ENCODE data around the gene CNTFR.
A peak's percentile ranks its signal among the peaks of the same experiment; 100 is the strongest.
"Not testable (repeated sequence)": the region's sequence is repeated elsewhere in the genome, so short reads cannot be mapped to it uniquely, and the experiment has no call there.

Gene CNTFR

DNA sequence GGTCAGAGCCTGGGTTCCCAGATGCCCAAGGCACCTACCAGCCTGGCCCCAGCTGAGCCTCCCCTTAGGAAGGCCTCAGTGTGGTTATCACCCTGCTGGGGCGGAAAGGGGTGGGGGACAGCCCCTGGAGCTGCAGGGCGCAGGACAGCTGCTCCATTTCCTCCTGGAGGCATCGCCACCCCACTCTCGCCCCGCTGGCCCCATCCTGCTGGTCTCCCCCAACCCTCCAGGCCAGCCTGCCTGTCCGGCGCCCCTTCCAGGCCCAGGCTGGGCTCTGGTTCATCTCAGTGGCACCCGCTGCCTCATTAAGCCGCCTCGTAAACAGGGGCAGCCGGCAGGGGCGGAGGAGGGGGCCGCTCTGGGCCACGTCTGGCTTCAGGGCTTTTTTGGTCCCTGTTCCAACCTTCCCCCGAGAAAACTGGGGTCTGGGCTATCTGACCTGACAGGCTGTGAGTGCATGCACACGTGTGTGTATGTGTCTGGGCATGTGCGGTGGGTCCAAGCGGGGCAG lies 36.0 kb downstream of the CNTFR start:
- DNase-seq (ENCODE audit: low read depth) = no peak

DNA sequence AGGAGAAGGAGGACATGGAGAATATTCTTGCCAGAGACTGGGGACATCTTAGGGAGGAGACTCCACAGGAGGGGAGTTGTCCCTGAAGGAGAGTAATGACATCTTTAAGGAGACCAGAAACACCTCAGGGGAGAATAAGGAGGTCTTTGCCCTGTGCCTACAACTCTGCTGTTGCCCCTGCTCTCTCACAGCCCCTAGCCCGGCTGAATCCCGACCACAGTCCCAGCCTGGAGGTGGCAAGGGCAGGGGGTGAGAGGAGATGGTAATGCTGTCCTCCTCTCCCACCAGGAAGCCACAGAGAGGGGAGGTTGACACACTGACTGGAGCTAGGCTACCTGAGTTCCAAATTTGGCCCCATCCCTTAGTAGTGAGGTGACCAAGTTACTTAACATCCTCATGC lies 36.5 kb downstream of the CNTFR start:
- DNase-seq (ENCODE audit: low read depth) = no peak

DNA sequence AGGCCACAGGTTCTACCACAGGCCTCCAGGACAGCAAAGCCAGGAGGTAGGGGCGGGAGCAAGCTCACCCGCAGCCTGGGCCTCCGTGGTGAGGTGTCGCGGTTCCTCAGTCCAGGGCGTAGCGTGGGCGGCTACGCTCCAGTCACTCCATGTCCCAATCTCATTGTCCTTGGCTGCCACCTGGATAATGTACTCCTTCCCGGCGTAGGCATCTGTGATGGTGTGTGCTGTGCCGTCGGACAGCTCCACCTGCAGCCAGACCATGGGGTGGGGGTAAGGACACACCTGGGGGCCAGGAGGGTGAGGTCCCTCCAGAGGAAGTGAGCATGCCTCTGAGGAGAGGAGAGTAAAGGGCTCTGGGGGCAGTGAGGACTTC lies 36.9 kb downstream of the CNTFR start:
- no peak for DNase-seq (ENCODE audit: low read depth)

DNA sequence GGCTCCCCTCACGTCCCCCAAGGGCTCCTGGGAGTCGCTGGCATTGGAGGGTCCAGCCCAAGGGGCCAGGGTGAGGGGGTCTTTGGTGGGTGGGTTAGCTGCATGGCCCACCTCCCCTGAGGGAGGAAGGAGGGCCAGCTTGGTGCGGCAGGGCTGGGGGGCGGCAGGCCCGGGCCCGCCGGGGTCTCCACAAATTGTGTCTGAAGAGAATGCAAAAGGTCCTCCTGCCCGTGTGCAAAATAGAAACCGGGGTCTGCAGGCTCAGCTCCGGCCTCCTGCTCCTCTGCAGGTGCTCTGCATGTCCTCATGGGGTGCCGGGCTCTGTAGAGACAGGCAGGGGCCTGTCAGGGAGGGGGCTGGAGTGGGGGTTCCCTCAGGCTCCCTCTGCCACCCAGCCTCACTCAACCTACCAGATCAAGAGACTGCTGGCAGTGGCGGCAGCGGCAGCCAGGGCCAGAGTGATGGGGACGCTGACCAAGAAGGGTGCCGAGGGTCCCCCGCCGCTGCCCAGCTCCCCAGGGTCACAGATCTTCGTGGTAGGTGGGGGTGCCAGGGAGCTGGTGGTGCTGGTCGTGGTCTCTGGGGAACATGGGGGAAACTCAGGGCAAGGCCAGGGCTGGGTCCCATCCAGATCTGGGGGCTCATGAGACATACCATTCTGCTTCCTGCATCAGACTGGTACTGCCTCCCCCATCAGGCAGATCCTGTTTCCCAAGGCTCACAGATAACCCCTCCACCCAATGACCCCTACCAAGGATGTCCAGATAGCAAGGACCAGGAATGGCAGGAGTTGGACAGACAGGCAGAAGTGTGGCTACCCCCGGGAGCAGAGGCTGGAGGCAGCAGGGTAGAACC lies 37.5 kb downstream of the CNTFR start:
- no peak for DNase-seq (ENCODE audit: low read depth)

DNA sequence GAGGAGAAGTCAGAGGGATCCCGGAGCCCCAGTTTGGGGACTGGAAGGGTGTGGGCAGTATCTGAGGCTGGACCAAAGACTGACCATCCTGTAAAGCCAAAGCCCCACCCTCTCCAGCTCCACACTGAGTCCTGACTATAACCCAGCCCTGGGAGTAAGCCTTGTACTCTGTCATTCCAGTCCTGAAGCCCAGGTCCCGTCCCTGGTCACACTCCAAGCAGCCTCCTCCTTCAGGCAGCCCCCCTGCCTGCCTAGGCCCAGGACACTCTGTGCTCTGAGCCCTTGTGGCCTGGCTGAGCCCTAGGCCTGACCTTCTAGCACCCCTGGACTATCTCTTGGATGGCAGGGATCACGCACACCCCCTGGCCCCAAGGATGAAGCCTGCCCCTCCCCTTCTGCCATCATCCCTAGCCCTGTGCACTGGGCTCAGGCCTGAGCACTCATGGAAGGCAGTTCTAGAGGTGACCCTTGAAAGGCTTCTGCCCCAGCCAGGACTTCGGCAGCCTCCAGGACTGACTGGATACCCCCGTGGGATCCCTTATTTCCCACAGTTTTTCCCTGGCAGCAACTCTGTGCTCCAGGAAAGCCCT lies 38.7 kb downstream of the CNTFR start:
- DNase-seq (ENCODE audit: low read depth) = no peak

DNA sequence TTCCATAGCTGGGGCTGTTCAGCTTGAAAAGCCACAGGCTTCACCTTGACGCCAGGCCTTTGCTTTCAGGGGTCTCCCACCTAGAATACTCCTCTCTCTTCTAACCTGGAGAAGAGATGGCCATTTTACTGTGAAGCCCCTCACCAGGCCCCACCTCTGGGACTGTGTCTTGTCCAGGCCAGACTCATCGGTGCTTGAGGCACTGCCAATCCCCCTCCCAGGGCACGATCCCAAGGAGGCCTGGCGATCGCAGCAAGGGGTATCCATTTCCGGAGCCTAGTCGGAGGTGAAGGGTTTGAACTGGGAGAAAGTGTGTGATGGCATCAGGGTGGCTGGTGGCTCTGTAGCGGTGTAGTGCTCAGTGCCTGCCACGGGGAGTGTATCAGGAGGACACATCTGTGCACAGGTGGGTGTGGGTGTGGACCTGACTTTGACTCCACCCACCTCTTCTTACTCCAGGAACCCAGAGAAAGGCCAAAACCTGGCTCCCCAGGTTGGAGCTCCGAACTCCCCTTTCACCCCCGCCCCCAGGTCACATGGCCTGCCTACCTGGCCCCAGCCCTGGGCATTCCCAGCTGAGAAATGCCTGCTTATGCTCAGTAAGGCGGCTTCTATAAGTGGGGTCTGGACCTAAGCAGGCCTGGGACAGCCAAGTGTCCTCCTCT lies 39.4 kb downstream of the CNTFR start:
- DNase-seq (ENCODE audit: low read depth) = no peak

DNA sequence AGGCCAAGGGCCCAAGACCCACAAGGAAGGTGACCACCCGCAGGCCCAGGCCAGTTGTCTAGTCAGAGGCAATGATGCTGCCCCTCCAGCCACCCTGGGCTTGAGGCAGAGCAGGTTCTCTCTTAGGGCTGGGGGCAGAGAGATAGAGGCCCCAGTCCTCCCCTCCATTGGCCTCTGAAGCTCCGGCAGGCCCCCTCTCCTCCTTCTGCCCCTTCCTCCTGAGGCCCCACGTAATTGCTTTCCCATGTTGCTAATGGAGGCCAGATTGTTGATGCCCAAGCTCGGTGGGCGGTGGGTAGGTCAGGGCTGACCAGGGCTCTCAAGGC lies 40.2 kb downstream of the CNTFR start:
- DNase-seq (ENCODE audit: low read depth) = no peak

DNA sequence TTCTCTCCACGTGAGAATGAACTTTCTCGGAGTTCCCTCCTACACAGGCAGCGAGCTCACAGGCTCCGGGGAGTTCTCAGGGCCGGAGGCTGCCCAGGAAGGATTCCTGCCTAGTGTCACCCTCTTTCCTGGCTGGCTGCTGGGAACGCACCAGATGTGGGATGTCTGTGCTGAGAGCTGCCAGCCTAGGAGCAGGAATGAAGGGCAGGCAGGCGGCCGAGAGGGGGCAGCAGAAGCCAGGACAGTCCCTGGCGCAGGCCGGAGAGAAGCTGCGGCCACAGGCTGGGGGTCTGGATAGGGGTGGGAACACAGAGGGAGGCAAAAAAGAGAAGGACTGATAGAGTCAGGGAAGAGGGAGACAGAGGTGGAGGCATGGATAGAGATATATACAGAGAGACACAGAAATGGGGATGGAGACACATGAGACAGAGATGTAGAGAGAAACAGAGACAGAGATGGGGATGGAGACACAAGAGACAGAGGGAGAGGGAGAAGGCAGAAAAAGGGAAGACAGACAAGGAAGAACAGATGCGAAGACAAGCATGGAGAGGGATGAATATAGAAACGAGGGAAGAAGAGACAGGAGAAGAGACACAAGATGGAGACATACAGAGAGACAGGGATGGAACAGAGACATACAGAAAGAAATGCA lies 41.4 kb downstream of the CNTFR start:
- no peak for DNase-seq (ENCODE audit: low read depth)

DNA sequence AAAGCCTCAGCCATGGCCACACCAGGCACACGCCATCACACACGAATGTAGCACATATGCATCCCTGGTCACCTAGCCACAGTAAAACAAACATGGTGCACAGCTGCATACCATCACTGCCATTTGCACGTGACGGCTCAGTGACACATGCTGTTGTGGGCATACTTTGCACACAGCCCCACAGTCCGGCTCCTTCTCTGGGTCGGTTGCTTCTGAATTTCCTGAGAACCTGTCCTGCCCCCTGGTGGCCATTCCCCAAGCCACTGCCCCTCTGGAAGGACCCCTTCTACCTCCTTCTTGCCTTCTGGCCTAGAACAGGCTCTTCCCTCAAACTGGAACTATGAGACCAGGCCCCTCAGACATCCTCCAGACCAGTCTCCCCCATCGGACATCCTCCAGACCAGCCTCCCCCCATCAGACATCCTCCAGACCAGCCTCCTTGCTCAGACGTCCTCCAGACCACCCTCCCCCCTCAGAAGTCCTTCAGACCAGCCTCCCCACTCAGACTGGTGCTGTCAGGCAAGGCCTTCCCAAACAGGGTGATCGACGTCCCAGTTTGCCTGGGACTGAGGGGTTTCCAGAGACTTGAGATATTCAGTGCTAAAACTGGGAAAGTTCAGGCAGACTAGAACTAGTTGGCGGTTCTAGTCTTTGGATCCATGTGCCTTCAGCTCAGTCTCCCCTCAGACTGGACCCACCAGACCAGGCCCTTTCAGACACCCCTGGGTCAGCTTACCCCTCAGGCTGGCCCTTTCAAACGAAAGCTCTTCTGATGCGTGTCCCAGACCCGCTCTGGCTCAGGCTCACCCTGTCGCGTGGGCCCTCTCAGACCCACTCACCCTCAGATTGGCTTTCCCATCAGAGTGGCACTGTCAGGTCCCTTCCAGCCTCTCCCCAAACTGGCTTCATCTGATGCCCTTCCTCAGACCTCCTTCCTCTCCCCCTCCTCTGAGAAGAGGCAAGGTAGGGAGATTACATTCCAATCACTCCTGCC lies 42.4 kb downstream of the CNTFR start:
- DNase-seq (ENCODE audit: low read depth) = no peak

DNA sequence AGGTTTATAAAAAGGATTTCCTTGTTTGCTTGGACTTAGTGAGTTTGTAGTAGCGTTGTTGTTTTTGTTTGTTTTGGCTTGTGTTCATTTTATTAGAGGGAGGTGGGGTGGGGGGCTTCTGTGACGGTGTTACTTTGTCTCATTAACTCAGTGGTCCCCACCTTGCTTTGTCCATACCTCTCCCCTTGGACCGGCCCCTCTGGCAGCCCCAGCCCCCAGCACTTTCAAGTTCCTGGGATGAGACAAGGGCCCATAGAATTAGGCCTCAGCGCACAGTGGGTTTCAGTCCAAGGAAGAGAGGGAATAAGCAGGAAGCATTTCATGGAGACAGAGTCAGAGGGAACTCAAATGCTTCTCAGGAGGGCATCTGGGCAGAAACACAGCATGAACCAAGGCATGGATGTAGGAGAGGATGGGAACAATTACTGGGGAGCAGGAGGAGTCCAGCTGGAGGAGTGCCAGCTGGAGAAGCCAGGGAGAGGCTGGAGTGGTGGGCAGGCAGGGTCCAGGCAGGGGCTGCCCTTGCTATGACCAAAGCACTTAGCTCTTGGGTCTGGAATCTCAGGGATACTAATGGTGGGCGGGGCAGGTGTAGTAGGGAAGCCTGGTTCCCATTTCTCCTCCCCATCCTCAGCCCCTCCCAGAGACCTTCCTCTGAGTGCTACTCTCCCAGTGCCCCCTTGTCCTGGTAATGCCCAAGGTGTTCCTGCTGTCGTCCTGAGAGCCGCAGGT lies 43.3 kb downstream of the CNTFR start:
- no peak for DNase-seq (ENCODE audit: low read depth)

DNA sequence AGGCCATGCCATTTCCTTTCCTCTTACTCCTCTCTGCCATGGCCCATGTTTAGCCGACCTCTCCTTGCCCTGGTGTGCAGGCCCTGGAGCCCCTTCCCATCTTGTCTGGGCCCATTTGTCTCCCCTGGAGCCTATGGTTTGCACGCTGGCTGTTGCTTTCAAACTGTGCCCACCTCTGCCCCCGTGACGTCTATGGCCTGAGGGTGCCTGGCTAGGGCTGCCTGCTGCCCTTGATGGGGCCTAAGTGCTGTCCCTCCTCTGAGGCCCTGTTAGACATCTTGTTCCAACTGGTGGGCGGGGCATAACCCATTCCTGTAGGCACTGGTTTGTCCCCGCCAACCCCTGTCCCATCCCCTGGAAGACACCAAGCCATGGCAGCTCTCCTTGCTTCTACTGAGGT lies 44.0 kb downstream of the CNTFR start:
- no peak for DNase-seq (ENCODE audit: low read depth)

DNA sequence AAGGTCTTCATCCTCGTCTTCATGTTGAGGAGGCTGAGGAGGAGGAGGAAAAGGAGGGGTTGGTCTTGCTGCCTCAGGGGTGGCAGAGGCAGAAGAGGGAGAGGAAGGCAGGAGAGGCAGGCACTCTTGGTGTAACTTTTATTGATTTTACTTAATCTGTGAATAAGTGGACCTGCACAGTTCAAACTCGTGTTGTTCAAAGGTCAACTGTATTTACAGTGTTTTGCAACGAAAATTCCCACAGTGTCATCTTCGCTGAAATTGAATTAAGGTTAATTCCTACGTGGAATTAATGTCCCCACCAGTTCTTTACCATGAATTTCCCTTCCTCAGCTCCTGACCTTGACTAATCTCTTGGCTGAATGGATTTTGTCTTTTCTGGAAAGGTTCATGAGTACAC lies 45.5 kb downstream of the CNTFR start:
- no peak for DNase-seq (ENCODE audit: low read depth)

DNA sequence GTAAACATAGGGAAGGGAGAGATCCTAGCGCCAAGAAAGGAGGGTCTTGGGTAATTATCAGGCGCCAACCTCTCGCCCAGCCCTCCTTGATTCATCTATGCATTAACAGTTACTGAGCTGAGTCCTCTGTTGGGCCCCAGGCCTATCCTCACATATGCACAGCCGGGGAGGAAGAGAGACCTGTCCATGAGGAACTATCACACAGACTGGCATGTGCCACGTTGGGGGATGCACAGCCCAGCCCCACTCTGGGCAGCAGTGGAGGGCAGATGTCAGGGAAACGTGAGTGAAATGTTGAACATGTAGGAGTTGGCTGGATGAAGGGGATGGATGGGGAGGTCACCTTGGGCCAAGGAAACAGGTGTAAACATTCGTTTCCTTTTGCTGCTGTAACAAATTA lies 48.0 kb downstream of the CNTFR start:
- DNase-seq (ENCODE audit: low read depth) = no peak

DNA sequence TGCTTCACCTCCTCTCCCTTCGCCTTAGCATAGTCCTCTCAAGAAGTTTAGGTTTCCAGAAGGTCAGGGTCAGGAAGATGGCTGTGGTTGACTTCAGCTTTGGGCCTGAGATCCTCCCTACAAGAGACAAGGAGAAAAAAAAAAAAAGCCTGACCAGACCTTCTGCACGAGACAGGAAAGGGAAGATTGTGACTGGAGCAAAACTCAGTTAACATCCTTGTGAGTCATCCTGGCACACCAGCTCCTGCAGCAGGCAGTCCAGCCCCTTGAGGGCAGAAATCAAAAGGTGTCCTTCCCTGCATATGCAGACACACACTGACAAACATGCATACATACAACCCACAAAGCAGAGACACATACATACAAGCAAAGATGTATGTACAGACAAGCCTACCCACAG lies 48.7 kb downstream of the CNTFR start:
- DNase-seq (ENCODE audit: low read depth) = no peak

DNA sequence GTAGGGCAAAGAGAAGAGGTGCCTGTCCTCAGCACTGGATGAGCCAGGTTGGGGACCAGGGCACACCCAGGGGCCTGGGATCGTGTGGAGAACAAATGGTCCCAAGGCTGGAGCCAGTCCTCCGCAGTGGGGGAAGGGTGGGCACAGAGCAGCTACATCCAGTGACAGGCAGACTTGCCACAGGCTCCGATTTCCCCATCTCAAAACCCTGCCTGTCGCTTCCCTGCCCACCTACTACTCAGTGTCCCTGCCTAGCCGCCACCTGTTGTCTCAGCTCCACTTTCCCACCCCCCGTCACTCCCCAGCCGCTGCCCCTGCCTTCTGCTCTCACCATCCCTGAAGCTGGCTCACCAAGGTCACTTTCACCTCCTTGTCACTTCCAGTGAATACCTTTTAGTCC lies 52.8 kb downstream of the CNTFR start:
- no peak for DNase-seq (ENCODE audit: low read depth)

DNA sequence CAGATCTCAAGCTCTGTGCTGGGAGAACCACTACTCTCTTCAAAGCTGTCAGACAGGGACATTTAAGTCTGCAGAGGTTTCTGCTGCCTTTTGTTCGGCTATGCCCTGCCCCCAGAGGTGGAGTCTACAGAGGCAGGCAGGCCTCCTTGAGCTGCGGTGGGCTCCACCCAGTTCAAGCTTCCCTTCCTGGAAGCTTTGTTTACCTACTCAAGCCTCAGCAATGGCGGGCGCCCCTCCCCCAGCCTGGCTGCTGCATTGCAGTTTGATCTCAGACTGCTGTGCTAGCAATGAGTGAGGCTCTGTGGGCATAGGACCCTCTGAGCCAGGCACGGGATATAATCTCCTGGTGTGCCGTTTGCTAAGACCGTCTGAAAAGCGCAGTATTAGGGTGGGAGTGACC lies 57.5 kb downstream of the CNTFR start:
- DNase-seq (ENCODE audit: low read depth) = not testable (repeated sequence)

DNA sequence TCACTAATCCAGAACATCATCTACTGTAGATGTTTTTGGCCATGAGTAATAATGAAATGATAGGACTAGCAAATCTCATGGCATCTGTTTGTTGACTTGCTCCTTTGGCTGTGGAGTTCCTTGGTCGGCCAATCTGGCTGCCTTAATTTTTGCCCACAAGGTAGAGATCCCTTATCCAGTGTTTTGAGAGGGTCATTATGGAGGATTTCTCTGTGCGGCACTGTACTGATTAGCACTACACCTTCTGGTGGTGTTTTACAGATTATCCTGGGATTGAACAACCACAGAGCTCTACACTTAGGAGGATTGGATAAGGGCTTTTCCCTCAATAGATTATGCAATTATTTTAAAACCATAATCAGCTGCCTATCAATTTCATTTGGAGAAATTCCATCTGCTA lies 63.5 kb downstream of the CNTFR start:
- DNase-seq (ENCODE audit: low read depth) = no peak

DNA sequence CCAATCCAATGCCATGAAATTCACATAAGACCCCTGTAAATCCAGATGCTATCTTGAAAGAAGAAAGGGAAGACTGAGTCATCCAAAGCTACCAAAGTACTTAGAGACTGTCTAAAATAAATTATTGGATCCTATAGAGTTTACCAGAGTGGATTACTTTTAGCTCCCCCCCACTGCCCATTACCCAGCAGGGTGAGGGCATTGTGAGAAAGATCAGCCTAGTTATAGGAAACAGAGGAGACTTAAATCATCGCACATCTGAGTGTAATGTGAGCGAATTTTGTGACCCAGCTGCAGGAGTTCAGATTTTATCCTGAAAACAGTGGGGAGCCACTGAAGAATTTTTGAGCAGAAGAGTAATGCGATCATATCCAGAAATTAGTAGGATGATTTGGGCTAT lies 65.2 kb downstream of the CNTFR start:
- DNase-seq (ENCODE audit: low read depth) = no peak

DNA sequence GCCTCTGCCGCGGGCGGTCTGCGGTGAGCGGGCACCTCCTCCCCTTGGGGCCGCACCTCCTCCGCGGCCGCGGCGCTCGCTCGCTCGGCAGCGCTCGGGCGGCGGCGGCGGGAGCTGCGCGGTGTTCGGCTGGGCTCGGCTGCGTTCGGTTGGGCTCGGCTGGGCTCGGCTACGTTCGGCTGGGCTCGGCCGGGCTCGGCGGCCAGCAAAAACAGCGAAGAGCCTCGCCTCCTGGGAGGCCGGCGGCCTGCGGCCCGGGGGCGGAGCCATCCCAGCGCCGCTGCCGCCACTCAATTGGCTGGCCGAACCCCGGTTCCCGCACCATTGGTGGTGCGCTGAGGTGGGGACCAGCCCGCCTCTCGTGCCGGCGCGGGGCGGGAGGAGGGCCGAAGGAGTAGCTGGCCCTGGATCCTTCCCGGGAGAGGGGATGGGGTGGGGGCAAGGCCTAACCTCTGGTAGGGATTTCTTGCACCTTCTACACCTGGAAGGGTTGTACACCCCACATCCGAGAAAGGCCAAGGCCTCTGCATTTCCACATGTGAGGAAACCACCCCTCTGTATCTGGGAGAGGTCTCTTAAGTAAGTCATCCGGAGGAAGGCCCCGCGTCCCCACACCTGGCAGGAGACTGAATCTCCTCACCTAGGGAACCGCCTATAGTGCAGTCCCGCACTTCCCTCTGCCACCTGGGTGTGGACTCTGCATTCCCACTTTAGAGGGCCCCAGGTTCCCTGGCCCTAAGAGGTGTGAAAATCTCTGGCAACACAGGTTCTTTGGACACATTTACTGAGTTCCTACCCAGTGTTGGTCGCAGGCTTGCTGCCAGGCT lies 66.3 kb downstream of the CNTFR start, which contains the start of gene ENHO:
TSS of gene ENHO (minus strand) at position 20 of the 827 bp plus-strand sequence. CDS start 1,295 bp downstream, outside the sequence.
- DNase-seq (ENCODE audit: low read depth) = peak; percentile 73

All from stimulated activated CD4-positive, alpha-beta T cell treated with anti-CD3 and anti-CD28 coated beads, Interleukin-2, amount 100 ng/mL, for 4 hours (primary cell).